HG03571 (cell line): ENCODE results near the gene FAM120A.
A peak's percentile ranks its signal among the peaks of the same experiment; 100 is the strongest.
"Not testable (repeated sequence)": the region's sequence is repeated elsewhere in the genome, so short reads cannot be mapped to it uniquely, and the experiment has no call there.

ENCODE experiments used
- ATAC-seq: cut with Tn5 transposase; IDR thresholded peaks from one replicate; pipeline ENCODE4 v1.9.1; 2021; ENCODE audit not compliant: unreplicated experiment

The FAM120A gene, protein sequence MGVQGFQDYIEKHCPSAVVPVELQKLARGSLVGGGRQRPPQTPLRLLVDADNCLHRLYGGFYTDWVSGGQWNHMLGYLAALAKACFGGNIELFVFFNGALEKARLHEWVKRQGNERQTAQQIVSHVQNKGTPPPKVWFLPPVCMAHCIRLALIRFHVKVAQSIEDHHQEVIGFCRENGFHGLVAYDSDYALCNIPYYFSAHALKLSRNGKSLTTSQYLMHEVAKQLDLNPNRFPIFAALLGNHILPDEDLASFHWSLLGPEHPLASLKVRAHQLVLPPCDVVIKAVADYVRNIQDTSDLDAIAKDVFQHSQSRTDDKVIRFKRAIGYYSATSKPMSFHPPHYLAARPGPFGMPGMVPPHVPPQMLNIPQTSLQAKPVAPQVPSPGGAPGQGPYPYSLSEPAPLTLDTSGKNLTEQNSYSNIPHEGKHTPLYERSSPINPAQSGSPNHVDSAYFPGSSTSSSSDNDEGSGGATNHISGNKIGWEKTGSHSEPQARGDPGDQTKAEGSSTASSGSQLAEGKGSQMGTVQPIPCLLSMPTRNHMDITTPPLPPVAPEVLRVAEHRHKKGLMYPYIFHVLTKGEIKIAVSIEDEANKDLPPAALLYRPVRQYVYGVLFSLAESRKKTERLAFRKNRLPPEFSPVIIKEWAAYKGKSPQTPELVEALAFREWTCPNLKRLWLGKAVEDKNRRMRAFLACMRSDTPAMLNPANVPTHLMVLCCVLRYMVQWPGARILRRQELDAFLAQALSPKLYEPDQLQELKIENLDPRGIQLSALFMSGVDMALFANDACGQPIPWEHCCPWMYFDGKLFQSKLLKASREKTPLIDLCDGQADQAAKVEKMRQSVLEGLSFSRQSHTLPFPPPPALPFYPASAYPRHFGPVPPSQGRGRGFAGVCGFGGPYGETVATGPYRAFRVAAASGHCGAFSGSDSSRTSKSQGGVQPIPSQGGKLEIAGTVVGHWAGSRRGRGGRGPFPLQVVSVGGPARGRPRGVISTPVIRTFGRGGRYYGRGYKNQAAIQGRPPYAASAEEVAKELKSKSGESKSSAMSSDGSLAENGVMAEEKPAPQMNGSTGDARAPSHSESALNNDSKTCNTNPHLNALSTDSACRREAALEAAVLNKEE

DNA sequence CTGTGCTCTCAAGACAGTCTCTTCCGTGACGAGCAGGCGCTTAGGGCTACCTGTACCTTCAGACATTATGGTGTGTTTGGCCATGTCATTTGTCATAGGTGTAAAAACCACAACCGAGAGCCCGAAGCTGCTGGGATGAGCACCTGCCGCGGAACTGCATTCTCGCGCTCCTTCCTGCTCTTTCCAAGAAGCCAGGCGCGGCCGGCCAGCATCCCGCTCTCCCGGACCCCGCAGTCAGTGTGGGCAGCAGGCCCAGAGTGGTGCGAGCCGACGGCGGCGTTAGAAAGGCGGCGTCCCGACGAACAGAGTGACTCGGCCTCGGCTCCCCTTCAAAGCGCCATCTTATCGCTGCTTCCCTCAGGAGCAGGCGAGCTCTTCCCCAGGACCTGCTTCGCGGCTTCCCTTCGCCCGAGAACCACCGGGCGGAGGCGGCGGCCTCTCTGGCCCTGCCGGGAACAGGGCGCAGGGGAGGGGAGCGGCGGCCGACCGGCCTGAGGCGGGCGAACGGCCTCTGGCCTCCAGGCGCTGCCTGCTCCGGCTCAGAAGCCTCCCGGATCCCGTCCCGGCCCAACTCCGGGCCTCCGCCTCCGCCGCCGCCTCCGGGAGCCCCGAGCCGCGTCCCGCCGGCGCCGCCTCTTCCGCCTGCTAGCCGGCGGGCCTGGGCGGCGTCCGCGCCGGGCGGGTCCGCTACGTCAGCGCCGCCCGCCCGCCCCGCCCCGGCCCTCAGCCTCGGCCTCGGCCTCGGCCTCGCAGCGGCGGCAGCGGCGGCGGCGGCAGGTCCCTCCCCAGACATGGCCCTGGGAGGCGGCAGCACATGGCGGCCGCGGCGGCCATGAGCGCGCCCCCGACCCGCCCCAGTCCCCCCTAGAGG, at the start of gene FAM120A:
Gene FAM120A, plus strand, starts transcription at position 741 of the 871 bp plus-strand sequence. CDS start 231 bp downstream, outside the sequence.
- peak; percentile 41 for ATAC-seq

DNA sequence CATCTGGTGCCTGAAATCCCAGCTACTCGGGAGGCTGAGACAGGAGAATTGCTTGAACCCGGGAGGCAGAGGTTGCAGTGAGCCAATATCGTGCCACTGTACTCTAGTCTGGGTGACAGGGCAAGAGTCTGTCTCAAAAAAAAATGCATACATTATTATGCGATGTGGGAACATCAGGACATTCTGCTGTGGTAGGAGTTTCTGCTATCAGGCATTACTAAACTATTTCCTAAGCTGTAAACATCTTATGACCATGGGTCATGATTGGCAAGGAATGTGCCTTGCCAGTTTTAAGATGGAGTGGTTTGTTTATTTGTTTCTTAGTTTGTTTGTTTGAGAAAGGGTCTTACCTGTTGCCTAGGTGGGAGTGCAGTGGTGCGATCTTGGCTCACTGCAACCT, 45.1 kb upstream of the FAM120A start:
- ATAC-seq: no peak

DNA sequence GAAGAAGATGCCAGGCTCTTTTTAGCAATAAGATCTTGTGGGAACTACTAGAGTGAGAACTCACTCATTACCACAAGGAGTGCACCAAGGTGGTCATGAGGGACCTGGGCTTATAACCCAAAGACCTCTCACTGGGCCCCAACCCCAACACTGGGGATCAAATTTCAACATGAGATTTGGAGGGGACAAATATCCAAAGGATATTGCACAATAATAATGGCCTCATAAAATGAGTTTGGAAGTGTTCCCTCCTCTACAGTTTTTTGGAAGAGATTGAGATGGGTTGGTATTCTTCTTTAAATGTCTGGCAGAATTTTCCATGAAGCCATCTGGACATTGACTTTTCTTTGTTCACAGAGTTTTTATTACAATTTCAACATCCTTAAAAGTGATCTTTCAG, 38.0 kb upstream of the FAM120A start:
- ATAC-seq: no peak

DNA sequence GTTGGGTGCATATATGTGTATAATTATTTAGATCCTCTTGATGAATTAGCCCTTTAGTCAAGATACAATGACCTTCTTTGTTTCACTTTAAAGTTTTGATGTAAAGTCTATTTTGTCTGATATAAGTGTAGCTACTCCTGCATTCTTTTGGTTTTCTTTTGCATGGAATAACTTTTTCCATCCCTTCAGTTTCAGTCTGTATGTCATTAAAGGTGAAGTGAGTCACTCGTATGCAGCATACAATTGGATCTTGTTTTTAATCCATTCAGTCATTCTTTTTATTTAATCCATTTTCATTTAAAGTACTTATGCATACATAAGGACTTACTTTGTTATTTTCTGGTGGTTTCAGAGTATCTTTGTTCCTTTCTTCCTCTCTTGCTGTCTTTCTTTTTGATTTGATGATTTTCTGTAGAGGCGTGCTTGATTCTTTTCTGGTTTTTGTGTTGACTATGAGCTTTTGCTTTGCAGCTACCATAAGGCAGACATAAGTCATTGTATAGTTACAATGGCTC, 36.3 kb upstream of the FAM120A start:
- ATAC-seq: no peak

DNA sequence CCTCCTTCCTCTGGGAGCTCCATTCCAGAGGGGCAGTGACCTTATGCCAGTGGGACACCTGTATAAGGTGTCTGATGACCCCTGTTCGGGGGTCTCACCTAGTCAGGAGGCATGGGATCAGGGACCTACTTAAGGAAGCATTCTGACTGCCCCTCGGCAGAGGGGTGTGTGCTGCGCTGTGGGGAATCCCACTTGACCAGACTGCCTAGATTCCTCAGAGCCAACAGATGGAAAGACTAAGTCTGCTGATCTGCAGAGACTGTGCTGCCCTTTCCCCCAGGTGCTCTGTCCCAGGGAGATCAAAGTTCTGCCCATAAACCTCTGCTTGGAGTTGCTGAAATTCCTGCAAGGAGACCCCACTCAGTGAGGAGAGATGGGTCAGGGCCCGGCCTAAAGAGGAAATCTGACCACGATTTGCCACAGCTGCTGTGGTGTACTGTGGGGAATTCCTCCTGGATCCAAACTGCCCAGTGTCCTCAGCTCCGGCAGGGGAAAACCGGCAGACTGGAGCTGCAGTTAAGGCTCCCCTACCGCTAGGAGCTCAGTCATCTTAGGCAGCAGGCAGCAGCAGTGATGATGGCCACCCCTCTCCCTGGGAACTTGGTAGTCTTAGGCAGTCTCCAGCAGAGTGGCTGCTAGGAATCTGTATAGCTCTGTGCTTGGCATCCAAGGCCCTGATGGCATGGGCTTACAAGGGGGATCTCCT, 34.8 kb upstream of the FAM120A start:
- no peak for ATAC-seq

DNA sequence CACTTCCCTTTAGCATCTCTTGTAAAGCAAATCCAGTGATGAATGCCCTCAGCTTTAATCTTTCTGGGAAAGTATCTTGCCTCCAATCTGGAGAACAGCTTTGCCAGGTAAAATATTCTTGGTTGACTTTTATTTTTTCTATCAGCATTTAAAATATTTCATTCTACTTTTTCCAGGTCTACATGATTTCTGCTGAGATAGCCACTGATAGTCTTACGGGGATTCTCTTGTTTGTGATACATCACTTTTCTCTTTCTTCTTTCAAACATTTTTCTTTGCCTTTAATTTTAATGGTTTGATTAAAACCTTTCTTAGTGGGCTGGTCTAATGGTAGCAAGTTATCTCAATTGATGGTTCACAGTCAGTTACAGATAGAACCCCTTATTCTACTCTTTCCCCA, 33.9 kb upstream of the FAM120A start:
- ATAC-seq: no peak

DNA sequence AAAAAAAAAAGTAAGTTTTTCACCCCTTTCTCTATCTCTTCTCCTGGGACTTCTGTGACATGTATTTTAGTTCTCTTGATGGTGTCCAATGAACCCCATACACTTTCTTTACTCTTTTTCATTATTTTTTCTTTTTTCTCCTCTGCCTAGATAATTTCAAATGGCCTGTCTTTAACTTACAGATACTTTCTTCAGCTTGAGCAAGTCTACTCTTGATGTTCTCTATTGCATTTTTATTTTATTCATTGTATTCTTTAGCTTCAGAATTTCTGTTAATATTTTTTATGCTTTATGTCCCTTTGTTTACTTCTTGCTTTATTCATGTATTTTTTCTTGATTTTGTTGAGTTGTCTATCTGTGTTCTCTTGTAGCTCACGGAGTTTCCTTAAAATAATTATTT, 32.5 kb upstream of the FAM120A start:
- ATAC-seq: no peak

DNA sequence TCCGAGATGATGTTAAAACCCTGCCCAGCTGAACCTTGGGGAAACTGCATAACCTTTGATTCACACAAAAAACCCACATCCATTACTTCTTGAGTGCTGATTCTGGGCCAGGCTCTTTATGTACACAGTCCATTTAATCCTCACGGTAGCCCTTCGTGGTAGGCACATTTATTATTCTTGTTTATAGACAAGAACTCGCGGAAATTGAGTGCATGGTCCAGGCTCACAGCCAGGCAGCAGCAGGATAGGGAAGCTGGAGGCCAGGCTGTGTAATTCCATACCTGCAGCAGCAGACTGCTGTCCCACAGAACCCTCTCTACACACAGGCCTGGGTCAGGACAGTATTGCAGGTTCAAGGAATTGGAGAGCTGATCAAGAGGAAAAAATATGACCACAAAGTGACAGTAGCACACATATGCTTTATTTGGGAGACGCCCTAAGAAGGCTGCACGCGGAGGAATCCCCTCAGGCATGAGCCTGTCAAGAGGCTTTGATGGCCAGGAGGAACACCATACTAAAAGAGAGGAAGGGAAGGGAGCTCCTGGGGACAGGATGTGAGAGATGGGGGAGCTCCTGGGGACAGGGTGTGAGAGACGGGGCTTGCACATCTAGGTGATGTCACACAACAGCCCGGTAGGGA, 28.4 kb upstream of the FAM120A start:
- no peak for ATAC-seq

DNA sequence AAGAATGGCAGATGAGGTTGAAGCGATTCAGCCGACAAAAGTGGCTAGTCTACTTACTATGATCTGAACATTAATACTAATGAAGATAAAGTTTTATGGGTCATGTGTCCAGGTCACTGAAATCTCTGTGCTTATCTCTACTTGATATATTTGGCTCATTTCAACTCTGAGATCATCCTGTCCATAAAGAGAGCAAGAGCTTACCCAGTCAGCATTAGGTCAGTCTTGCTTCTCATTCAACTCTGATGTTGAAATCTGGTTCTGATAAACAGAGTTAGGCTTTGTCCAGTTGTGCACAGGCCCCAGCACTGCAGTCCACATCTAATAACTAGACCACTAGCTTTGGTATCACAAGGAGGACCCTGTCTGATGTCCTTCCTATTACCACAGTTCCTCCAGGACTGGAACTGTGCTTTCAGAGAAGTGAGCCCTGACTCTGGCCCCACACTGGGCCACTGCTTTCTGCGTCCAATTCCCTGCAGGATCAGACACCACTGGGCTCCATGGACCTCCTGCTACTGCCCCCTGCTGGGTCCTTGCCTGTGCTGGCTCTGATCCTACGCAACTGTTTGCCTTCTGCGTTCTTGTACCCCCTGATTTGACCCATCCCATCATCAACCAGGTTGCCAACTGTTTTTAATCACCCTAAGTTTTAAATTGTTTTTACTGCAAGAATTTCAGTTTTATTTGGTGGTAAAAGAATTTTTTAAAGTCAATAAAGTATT, 23.7 kb upstream of the FAM120A start:
- ATAC-seq: no peak

DNA sequence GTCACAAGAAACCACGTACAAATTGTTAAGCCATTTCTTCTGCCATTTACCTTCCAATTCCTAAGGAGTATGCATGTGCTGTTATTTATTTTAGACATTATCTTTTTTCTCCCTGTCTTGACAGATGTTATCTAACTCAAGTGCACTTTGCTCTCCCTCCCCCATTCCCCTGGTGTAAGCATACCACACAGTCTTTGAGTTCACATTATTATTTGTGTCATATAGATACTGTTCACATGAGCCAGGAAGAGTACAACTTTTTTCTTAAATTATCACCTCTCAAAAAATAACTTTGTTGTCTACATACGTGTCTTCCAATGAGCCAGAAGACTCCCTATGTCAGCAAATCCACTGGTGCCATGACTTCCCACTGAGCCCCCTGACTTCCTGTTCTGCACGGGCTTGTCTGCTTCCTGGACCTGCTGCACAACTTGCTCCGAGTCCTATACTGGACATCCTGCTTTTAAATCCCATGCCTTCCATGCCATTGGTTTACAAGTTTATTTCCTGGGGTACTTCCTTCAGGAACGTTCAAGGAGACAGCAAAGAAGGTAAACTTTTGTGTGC, 19.9 kb upstream of the FAM120A start:
- no peak for ATAC-seq

DNA sequence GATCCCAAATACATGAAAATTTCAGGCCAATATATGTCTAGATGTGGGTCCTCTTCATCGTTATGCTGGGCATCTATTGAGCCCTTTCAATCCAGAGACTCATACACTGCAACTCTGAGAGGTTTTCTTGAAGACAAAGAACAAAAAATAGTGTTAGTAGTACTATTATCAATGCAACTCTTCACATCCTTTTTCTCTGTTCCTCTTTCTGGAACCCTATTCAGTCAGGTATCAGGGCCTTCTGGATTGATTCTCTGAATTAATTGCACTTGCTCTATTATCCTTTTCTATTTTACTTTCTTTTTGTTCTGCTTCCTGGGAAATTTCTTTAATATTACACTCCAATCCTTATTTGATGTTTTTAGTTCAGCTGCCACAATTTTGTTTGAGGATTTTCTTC, 18.5 kb upstream of the FAM120A start:
- ATAC-seq: no peak

DNA sequence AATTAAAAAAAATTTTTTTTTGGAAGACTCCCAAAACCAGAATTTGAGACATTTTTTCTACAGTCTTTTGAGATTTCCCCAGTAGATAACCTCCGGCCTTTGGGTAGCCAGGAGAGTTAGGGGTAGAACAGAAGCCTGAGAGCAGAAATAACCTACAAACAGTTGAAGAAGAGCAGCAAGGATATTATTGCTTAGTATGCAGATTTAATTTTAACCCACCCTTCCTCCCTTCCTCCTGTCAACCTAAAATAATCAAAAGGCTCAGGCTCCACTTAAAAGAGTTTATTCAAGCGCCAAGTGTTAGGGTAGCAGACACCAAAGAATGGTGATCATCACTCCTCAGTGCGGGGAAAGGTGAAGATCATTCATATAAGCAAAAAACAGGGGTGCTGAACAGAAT, 17.4 kb upstream of the FAM120A start:
- no peak for ATAC-seq

DNA sequence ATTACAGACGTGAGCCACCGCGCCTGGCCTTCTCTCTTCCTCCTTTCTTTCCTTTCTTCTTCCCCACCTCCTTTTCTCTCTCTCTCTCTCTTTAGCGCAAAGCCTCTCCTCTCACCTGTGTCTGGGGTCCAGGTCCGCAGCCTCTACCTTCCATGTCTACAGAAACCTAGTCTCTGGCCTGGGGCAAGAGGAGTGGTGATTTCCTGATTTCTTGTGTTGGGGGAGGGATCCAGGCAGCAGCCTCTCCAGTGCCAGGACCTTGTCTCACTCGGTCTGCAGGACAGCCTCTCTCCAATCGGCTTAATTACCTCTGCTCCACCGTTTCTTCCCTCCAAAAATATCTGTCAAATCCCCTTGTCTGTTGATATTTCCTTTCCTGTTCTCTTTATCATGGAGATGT, 16.1 kb upstream of the FAM120A start:
- no peak for ATAC-seq

DNA sequence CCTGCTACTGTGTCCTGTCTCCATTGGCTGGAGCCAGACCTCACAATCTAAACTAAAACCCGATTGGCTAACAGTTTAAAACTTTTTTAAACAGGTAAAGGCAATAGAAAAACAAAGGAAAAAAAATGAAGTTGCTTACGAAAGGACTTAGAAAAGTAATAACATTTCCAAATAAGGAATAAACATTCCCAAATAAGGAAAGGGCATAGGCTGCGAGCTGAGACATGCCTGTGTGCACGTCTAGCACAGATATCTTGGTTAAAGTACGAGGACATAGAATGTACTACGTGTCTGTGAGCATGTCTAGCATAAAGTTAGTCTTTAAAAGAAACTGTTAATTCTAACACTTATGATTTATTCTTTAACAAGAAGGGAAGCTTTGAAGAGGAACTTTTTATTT, 15.3 kb upstream of the FAM120A start:
- no peak for ATAC-seq

DNA sequence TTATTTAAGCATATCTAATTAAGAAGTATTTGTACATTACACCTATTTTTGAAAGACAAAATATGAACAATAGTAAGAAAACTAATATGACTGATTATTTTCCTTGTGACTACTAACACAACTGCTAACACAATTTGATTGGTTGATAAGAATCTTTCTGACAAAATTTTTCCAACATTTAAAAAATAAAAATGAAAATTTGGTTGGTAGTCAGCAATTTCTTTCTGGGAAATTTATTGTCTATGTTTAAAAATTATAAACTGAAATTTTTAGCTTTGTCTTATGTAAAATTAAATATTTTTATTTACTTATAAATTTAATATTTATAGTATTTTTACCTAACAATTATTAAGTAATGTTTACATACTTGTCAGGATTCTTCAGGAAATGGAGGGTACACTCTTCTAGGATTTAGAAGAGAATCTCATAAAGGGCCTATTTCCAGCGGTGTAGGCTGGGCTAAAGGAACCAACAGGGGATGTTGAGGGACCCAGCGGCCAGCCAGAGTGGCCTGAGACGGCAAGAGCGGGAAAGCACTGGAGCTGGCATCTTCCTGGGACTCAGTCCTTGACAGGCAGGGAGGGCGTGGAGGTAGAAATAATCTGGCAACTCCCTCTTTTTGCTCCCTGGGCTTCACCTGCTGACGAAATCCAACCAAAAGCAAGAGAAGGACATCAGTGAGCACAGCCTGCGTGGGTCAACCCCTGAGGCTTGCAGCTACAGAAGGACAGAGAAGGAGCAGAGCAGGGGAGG, 14.7 kb upstream of the FAM120A start:
- no peak for ATAC-seq

DNA sequence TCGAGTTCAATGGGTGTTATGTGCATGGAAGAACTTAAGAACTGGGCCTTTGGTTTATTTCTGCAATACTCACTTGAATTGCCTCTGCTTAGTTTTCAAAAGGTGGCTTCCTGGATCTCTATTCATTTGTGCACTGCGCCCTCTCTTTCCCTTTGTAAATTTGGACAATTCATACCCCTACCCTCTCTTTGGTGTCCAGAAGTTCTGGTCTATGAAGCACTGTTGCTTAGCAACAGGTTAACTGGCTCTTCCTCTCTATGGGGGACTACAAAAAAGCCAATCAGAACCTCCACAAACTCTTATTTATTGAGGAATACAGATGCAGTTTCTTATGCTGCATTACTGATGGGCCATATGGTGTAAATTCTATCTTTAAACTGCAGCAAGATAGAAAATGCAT, 13.5 kb upstream of the FAM120A start:
- no peak for ATAC-seq

DNA sequence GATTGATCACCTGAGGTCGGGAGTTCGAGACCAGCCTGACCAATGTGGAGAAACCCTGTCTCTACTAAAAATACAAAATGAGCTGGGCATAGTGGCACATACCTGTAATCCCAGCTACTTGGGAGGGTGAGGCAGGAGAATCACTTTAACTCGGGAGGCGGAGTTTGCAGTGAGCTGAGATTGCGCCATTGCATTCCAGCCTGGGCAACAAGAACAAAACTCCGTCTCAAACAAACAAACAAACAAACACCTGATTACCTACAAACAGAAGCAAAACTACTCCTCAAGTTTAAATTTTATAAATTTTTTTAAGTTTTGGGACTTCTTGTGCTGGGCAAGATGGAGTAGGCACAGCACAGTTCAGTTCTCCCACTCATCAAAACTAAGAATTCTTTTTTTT, 12.2 kb upstream of the FAM120A start:
- not testable (repeated sequence) for ATAC-seq
